Stomach (tissue), 9 donors: Measurements from ENCODE around the gene PTPRM. TPM values are rescaled to one million over a fixed set of nuclear protein-coding genes. Genes with fewer than 3 reads are reported as not detected.

ENCODE experiments used
- DNase-seq, 2 donors: peaks; one replicate each; pipeline versions ENCODE4 v3.0.0 to v3.0.0-alpha.2; 2013 to 2019
- H3K27ac ChIP-seq, 5 donors: fragments of 200-600 bp in 4 of 5; sonication (generic) in 4 of 5; one replicate each; pipeline ENCODE4 v1.5.1; 2013 to 2019; ENCODE audit warnings: mild to moderate bottlenecking in 1 of 5, moderate library complexity in 1 of 5
- H3K27me3 ChIP-seq, 3 donors: fragments of 200-600 bp; sonication (generic); one replicate each; pipeline ENCODE4 v1.5.1; 2017 to 2019; ENCODE audit warnings: mixed run types in 1 of 3
- H3K36me3 ChIP-seq, 4 donors: fragments of 200-600 bp; sonication (generic); 1 replicate in 3 of 4; 2 replicates in 1 of 4; pipeline ENCODE4 v1.5.1; 2016 to 2019
- H3K4me1 ChIP-seq, 4 donors: fragments of 200-600 bp; sonication (generic); one replicate each; pipeline ENCODE4 v1.5.1; 2016 to 2019
- H3K4me3 ChIP-seq, 4 donors: fragments of 200-600 bp; sonication (generic) in 3 of 4; one replicate each; pipeline ENCODE4 v1.5.1; 2016 to 2019; ENCODE audit warnings: mild to moderate bottlenecking in 1 of 4
- H3K9me3 ChIP-seq, 4 donors: fragments of 200-600 bp; sonication (generic); one replicate each; pipeline ENCODE4 v1.5.1; 2016 to 2019
- EP300 ChIP-seq: sonication (generic); formaldehyde crosslinking; IDR thresholded peaks from one replicate; pipeline ENCODE4 v1.6.1; 2017; ENCODE audit warnings: antibody characterized with exemption
- POLR2A ChIP-seq, 4 donors: fragments of 450-650 bp; IDR thresholded peaks; one replicate each; pipeline ENCODE4 v1.6.1; 2016; ENCODE audit warnings: antibody characterized with exemption in 4 of 4, control low read depth in 2 of 4, mild to moderate bottlenecking in 1 of 4, moderate library complexity in 1 of 4
- POLR2AphosphoS5 ChIP-seq, 3 donors: sonication (generic); formaldehyde crosslinking; IDR thresholded peaks; one replicate each; pipeline ENCODE4 v1.6.1; 2016; ENCODE audit warnings: antibody characterized with exemption in 3 of 3
- WGBS, 5 donors: extraction: QIAGEN DNeasy Blood & Tissue Kit in 3 of 5; methylation state at CpG; one replicate each; pipeline versions ENCODE4 v1.1.5 to v1.1.7; 2013 to 2018; 5-methylcytosine and 5-hydroxymethylcytosine counted together
- intact Hi-C: fragments of 100-400 bp; cut with DNase I; formaldehyde crosslinking; loops from one replicate; pipeline ENCODE4 v1.15.1; 2023; ENCODE audit warnings: low total_unique reads
- polyA plus RNA-seq, 3 donors: library from polyadenylated mRNA; stranded (reverse); fragments of 200-250 nt; gene quantifications; one replicate each; pipeline ENCODE4 v1.2.3, GENCODE V29; 2013
- total RNA-seq, 5 donors: library from RNA; depleted of rRNA; stranded (reverse); fragments of >200 nt; gene quantifications; one replicate each; pipeline versions ENCODE4 v1.1.0 to v1.2.3, GENCODE V29; 2014 to 2016
- TF ChIP-seq, protein P1 (sequence below), 7 experiments: fragments of 450-650 bp in 4 of 7; fragments of 200-600 bp in 3 of 7; sonication (generic) in 3 of 7; IDR thresholded peaks; one replicate each; pipeline ENCODE4 v1.5.1; 2016 to 2019; ENCODE audit warnings: antibody characterized with exemption in 7 of 7, control low read depth in 2 of 7, mild to moderate bottlenecking in 1 of 7
- donor health status: healthy with polysubstance abuse.
- donor health status: Bipolar disorder and iron deficiency.
- donor health status: healthy.

The PTPRM gene
- total and polyA plus RNA-seq, 8 donors, result 7.5 to 246 (median 58.2) TPM

DNA sequence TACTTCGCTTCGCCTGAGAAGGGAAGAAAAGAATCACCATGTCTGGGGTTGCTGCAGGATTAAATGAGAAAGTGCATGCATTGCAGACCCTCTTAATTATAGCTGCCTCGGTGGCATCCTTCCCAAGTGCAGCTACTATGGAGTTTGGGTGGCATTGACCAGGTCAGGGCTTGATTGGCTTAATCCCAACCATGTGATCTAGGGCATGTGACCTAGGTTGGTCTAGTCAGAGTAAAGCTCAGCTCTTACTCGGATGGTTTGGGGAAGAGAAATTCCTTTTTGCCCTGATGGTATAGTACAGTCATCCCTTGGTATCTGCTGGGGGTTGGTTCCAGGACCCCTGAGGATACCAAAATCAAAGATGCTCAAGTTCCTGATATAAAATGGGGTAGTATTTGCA lies 863.9 kb downstream of the PTPRM start:
- Histone ChIP-seq H3K4me3 (no peak overlapping the region), H3K36me3 (no peaks in the 10 kb centered on the region), H3K9me3 (no peaks in the 10 kb centered on the region), H3K27me3 (no peaks in the 10 kb centered on the region), H3K4me1 (no peaks in the 10 kb centered on the region), H3K27ac (no peak overlapping the region)
- 71 to 78% (median 77%) methylated on average over 4 of the region's 4 CpGs for WGBS, 5 donors
- intact Hi-C loops, result no loop called here
- TF ChIP-seq EP300 (no peak), POLR2AphosphoS5 (IDR thresholded peaks at IDR 0.05) (no peak), POLR2A (IDR thresholded peaks at IDR 0.05) (no peak)
- TF ChIP-seq, protein P1, sequence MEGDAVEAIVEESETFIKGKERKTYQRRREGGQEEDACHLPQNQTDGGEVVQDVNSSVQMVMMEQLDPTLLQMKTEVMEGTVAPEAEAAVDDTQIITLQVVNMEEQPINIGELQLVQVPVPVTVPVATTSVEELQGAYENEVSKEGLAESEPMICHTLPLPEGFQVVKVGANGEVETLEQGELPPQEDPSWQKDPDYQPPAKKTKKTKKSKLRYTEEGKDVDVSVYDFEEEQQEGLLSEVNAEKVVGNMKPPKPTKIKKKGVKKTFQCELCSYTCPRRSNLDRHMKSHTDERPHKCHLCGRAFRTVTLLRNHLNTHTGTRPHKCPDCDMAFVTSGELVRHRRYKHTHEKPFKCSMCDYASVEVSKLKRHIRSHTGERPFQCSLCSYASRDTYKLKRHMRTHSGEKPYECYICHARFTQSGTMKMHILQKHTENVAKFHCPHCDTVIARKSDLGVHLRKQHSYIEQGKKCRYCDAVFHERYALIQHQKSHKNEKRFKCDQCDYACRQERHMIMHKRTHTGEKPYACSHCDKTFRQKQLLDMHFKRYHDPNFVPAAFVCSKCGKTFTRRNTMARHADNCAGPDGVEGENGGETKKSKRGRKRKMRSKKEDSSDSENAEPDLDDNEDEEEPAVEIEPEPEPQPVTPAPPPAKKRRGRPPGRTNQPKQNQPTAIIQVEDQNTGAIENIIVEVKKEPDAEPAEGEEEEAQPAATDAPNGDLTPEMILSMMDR (IDR thresholded peaks at IDR 0.05), result no peak
- DNase-seq, result no peak

DNA sequence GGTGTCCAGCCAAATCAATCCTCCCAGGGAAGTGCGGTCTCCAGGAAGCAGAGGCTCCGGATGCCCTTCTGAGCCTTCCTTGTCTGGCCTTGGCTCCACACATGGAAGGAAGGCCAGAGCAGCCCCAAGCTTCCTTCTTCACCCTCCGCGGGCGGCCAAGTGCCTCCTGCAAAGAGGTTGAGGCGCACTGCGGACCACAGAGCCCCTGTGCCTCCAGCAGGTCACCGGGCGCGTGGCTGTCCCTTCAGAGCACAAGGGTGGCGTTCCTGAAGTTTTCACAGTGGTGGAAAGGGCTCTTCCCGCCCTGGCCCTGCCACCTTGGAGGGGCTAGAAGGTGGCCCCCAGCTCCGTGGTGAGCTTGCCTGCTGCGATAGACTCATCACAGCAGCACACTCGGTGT lies 866.2 kb downstream of the PTPRM start:
- Histone ChIP-seq H3K36me3 (no peaks in the 10 kb centered on the region), H3K4me1 (no peaks in the 10 kb centered on the region), H3K9me3 (no peaks in the 10 kb centered on the region), H3K4me3 (no peak overlapping the region), H3K27me3 (no peaks in the 10 kb centered on the region), H3K27ac (no peak overlapping the region)
- no peak for TF ChIP-seq POLR2A (IDR thresholded peaks at IDR 0.05)
- no peak for TF ChIP-seq POLR2AphosphoS5 (IDR thresholded peaks at IDR 0.05)
- TF ChIP-seq, protein P1 (IDR thresholded peaks at IDR 0.05), result no peak
- TF ChIP-seq EP300, result no peak
- DNase-seq, result no peak
- intact Hi-C loops, result no loop called here
- 86 to 93% (median 90%) methylated on average over 14 to 15 of the region's 15 CpGs for WGBS, 5 donors

GRCh38 chr18:8433771-8434170 lies 866.7 kb downstream of the PTPRM start:
- peaks cover 0 to 4% (median 3%) of the 10 kb centered on the region in 4 donors for H3K9me3 ChIP-seq
- DNase-seq, result no peak
- H3K36me3 ChIP-seq, result no peaks in the 10 kb centered on the region
- no peaks in the 10 kb centered on the region for H3K4me1 ChIP-seq
- no peak overlapping the region for H3K27ac ChIP-seq
- TF ChIP-seq POLR2AphosphoS5 (IDR thresholded peaks at IDR 0.05) (no peak), EP300 (no peak), POLR2A (IDR thresholded peaks at IDR 0.05) (no peak)
- TF ChIP-seq, protein P1 (IDR thresholded peaks at IDR 0.05), result no peak
- H3K27me3 ChIP-seq, result no peaks in the 10 kb centered on the region
- no peak overlapping the region for H3K4me3 ChIP-seq
- intact Hi-C loops, result no loop called here
- WGBS, 5 donors, result 68 to 82% (median 76%) methylated on average over 7 of the region's 7 CpGs

DNA sequence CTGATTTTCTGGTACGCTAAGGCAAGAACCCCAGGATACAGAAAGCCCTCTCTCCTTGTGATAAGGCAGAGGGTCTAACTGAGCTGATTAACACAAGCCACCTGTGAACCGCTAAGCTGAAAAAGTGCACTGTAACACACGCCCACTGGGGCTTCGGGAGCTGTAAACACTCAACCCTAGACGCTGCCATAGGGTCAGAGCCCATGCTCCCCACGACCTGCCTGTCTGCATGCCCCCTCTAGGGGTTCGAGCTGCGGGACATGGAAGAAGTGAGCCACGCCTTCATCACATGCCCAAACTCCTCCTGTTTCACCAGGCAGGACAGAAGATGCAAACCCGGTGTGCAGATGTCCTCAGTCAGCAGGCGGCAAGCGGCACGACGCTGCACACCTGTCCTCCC lies 868.3 kb downstream of the PTPRM start:
- TF ChIP-seq POLR2A (IDR thresholded peaks at IDR 0.05), result no peak
- TF ChIP-seq EP300, result no peak
- TF ChIP-seq, protein P1 (IDR thresholded peaks at IDR 0.05), result no peak
- no peak for TF ChIP-seq POLR2AphosphoS5 (IDR thresholded peaks at IDR 0.05)
- H3K4me3 ChIP-seq, result no peak overlapping the region
- H3K4me1 ChIP-seq, result no peaks in the 10 kb centered on the region
- H3K27me3 ChIP-seq, result no peaks in the 10 kb centered on the region
- H3K9me3 ChIP-seq, result peaks cover 5 to 19% (median 13%) of the 10 kb centered on the region in 4 donors
- no peaks in the 10 kb centered on the region for H3K36me3 ChIP-seq
- no peak overlapping the region for H3K27ac ChIP-seq
- WGBS, 5 donors, result 61 to 70% (median 66%) methylated on average over 13 to 14 of the region's 14 CpGs
- DNase-seq, result no peak
- intact Hi-C loops, result no loop called here
